HepG2 (cell line): ENCODE results near the gene PTGDR2. TPM values are rescaled to one million over a fixed set of nuclear protein-coding genes. Genes with fewer than 3 reads are reported as not detected.

Experiments used
- AGO2 ChIP-seq: fragments of 200-400 bp; formaldehyde crosslinking; optimal IDR thresholded peaks from 2 replicates; pipeline ENCODE3; 2017; ENCODE audit warnings: mild to moderate bottlenecking, low read depth, low read length, moderate library complexity
- ARID3A ChIP-seq: IDR thresholded peaks from 2 replicates; pipeline ENCODE4 v1.6.1; 2012; ENCODE audit warnings: low read depth, low read length, improper control_type of control experiment
- ASH2L ChIP-seq: fragments of 300-600, 200-600 bp; sonication (generic); IDR thresholded peaks from 2 replicates; pipeline ENCODE4 v1.7.0; 2017; ENCODE audit warnings: low read depth, mild to moderate bottlenecking, moderate library complexity, mixed read lengths, low read length; ENCODE audit not compliant: insufficient read length
- ATF7-NPFF ChIP-seq: sonication (generic); formaldehyde crosslinking; IDR thresholded peaks from 2 replicates; pipeline ENCODE4 v1.8.1; 2023; ENCODE audit warnings: mild to moderate bottlenecking, low read depth, missing genetic modification reagents, moderate library complexity
- HIC2 ChIP-seq: sonication (generic); formaldehyde crosslinking; IDR thresholded peaks from 2 replicates; pipeline ENCODE4 v1.9.0; 2022; ENCODE audit warnings: low read depth, missing genetic modification reagents
- ISL2 ChIP-seq: sonication (generic); formaldehyde crosslinking; IDR thresholded peaks from 2 replicates; pipeline ENCODE4 v1.5.0; 2020; ENCODE audit warnings: missing genetic modification reagents
- LCORL ChIP-seq, 2 experiments: fragments of 450-650 bp in 1 of 2; sonication (generic) in 1 of 2; formaldehyde crosslinking in 1 of 2; IDR thresholded peaks; 2 replicates each; pipeline versions ENCODE4 v1.5.0 to v1.6.1; 2017 to 2020; ENCODE audit warnings: antibody characterized with exemption in 1 of 2, missing genetic modification reagents in 1 of 2
- MEIS2 ChIP-seq: sonication (generic); formaldehyde crosslinking; IDR thresholded peaks from 2 replicates; pipeline ENCODE4 v1.9.0; 2021; ENCODE audit warnings: mild to moderate bottlenecking, missing genetic modification reagents
- MYPOP ChIP-seq: sonication (generic); formaldehyde crosslinking; IDR thresholded peaks from 2 replicates; pipeline ENCODE4 v1.8.1; 2023; ENCODE audit warnings: mild to moderate bottlenecking, moderate library complexity, missing genetic modification reagents
- RARA ChIP-seq: IDR thresholded peaks from 2 replicates; pipeline ENCODE4 v1.6.1; 2016; ENCODE audit warnings: missing genetic modification reagents, missing compliant biosample characterization
- SAP130 ChIP-seq: IDR thresholded peaks from 2 replicates; pipeline ENCODE4 v1.6.1; 2016; ENCODE audit warnings: low read depth
- SPEN ChIP-seq: sonication (generic); formaldehyde crosslinking; IDR thresholded peaks from 2 replicates; pipeline ENCODE4 v1.5.1; 2020; ENCODE audit warnings: low read depth, mild to moderate bottlenecking, missing genetic modification reagents
- ZNF18 ChIP-seq: sonication (generic); formaldehyde crosslinking; IDR thresholded peaks from 2 replicates; pipeline ENCODE4 v1.8.0; 2022; ENCODE audit warnings: mild to moderate bottlenecking, missing genetic modification reagents; ENCODE audit not compliant: insufficient replicate concordance
- ZNF207 ChIP-seq: fragments of 450-650 bp; IDR thresholded peaks from 2 replicates; pipeline ENCODE4 v1.6.1; 2016; ENCODE audit warnings: antibody characterized with exemption, borderline replicate concordance
- polyA plus RNA-seq, 8 experiments: library from polyadenylated mRNA; depleted of rRNA in 3 of 8; stranded (reverse) in 7 of 8; unstranded in 1 of 8; fragments of >200 nt; fragmentation: Illumina TruSeq in 4 of 8; extraction: Trizol in 4 of 8; gene quantifications; 2 replicates each; pipeline versions ENCODE4 v1.2.1 to v1.2.3, GENCODE V29; 2011 to 2016; ENCODE audit warnings: low read depth in 4 of 8, missing spikeins in 1 of 8, mixed read lengths in 1 of 8; ENCODE audit not compliant: insufficient read depth in 1 of 8
- total RNA-seq, 5 experiments: library from RNA; depleted of rRNA; stranded (reverse); fragments of >200 nt; fragmentation: Illumina TruSeq; extraction: Trizol; gene quantifications; 2 replicates each; pipeline ENCODE4 v1.2.3, GENCODE V29; 2016; ENCODE audit warnings: low read depth in 1 of 5
- TF ChIP-seq, protein P1 (sequence below): sonication (generic); formaldehyde crosslinking; IDR thresholded peaks from 2 replicates; pipeline ENCODE4 v1.4.0; 2020; ENCODE audit warnings: missing genetic modification reagents
- TF ChIP-seq, protein P2 (sequence below): sonication (generic); formaldehyde crosslinking; IDR thresholded peaks from 2 replicates; pipeline ENCODE4 v1.4.0; 2020; ENCODE audit warnings: mild to moderate bottlenecking, missing genetic modification reagents

The PTGDR2 gene
- total and polyA plus RNA-seq, 2 of the 13 experiments (the other 11 are each of a cell fraction or from before 2014, with no cell fraction given), result 1.9 to 2.5 TPM

- TF ChIP-seq, protein P1, sequence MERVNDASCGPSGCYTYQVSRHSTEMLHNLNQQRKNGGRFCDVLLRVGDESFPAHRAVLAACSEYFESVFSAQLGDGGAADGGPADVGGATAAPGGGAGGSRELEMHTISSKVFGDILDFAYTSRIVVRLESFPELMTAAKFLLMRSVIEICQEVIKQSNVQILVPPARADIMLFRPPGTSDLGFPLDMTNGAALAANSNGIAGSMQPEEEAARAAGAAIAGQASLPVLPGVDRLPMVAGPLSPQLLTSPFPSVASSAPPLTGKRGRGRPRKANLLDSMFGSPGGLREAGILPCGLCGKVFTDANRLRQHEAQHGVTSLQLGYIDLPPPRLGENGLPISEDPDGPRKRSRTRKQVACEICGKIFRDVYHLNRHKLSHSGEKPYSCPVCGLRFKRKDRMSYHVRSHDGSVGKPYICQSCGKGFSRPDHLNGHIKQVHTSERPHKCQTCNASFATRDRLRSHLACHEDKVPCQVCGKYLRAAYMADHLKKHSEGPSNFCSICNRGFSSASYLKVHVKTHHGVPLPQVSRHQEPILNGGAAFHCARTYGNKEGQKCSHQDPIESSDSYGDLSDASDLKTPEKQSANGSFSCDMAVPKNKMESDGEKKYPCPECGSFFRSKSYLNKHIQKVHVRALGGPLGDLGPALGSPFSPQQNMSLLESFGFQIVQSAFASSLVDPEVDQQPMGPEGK (CRISPR knock-in tag), result peak; percentile 77
- TF ChIP-seq ZNF18 (CRISPR knock-in tag) (peak; percentile 98), MEIS2 (CRISPR knock-in tag) (peak; percentile 46; the same call in 1 of the 2 replicates), ISL2 (CRISPR knock-in tag) (peak; percentile 67), RARA (CRISPR knock-in tag) (0 out of 2 replicates have a peak, but pooled peaks have one; percentile 40), ASH2L (no peak), SAP130 (CRISPR knock-in tag) (peak; percentile 69), ATF7-NPFF (CRISPR knock-in tag) (no peak), AGO2 (no peak), MYPOP (CRISPR knock-in tag) (no peak; the same call in 1 of the 2 replicates), SPEN (CRISPR knock-in tag) (0 out of 2 replicates have a peak, but pooled peaks have one; percentile 18), ZNF207 (no peak), HIC2 (CRISPR knock-in tag) (no peak), ARID3A (no peak), LCORL (IDR thresholded peaks at IDR 0.05) (no peak), LCORL (CRISPR knock-in tag; IDR thresholded peaks at IDR 0.05) (0 out of 2 replicates have a peak, but pooled peaks have one; percentile 37)
- TF ChIP-seq, protein P2, sequence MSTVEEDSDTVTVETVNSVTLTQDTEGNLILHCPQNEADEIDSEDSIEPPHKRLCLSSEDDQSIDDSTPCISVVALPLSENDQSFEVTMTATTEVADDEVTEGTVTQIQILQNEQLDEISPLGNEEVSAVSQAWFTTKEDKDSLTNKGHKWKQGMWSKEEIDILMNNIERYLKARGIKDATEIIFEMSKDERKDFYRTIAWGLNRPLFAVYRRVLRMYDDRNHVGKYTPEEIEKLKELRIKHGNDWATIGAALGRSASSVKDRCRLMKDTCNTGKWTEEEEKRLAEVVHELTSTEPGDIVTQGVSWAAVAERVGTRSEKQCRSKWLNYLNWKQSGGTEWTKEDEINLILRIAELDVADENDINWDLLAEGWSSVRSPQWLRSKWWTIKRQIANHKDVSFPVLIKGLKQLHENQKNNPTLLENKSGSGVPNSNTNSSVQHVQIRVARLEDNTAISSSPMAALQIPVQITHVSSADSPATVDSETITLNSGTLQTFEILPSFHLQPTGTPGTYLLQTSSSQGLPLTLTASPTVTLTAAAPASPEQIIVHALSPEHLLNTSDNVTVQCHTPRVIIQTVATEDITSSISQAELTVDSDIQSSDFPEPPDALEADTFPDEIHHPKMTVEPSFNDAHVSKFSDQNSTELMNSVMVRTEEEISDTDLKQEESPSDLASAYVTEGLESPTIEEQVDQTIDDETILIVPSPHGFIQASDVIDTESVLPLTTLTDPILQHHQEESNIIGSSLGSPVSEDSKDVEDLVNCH (CRISPR knock-in tag), result no peak
Observed at GRCh38 chr11:60855726-60856633, at the start of gene PTGDR2 (continued).
